Stimulated activated CD4-positive, alpha-beta T cell treated with anti-CD3 and anti-CD28 coated beads, Interleukin-1b, Interleukin-23, amount 100 ng/mL, for 1 hour (primary cell): ENCODE data around the gene SCGB3A1.

ENCODE experiments used
- DNase-seq, 2 donors: peaks; one replicate each; pipeline ENCODE4 v3.0.0-alpha.2; 2020; ENCODE audit warnings: low read depth in 2 of 2

The SCGB3A1 gene

DNA sequence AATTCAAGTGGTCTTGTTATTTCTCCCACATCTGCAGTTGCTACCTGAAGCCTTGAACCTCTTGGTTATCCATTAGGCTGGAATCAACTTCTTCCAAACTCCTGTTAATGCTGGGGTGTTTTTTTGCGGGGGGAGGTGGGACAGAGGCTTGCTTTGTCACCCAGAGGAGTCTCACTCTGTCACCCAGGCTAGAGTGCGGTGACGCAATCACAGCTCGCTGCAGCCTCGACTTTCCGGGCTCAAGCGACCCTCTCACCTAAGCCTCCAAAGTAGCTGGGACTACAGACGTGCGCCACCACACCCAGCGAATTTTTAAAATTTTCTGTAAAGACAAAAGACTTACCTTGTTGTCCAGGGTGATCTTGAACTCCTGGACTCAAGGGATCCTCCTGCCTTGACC, 4.4 kb downstream of the SCGB3A1 start:
- no peak for DNase-seq

DNA sequence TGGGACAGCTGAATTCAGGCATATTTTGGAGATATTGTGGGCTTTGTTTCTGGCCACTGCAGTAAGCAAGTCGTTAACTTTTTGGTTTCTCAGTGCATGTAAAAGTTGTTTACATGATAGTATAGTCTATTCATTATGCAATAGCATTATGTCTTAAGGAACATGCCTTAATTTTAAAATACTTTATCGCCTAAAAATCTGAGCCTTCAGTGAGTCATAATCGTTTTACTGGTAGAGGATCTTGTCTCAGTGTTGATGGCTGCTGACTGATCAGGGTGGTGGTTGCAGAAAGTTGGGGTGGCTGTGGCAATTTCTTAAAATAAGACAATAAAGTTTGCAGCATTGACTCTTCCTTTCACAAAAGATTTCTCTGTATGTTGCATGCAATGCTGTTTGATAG, 5.1 kb downstream of the SCGB3A1 start:
- DNase-seq = no peak

GRCh38 chr5:180583738-180584137, 7.6 kb downstream of the SCGB3A1 start:
- no peak for DNase-seq

- DNase-seq = no peak
Measured at GRCh38 chr5:180580681-180581080, 10.6 kb downstream of the SCGB3A1 start.

DNA sequence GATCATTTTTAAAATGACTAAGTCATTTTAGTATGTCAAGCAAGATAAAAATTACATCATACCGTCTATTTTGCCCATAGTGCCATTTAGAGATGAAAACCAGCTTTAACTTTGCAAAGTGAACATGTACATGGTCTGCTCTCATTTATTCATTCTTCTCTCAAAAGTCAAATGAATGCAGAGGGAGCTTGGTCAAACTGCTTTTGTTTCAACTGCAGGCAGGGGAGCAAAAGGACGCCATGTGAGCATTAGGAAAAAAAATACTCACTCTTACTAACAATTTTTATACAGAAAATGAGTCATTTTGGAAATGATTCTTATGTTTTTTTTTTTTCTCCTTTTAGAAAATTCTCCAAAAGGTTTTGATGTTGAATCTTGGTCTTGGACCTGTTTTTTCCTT, 15.7 kb downstream of the SCGB3A1 start:
- no peak for DNase-seq

DNA sequence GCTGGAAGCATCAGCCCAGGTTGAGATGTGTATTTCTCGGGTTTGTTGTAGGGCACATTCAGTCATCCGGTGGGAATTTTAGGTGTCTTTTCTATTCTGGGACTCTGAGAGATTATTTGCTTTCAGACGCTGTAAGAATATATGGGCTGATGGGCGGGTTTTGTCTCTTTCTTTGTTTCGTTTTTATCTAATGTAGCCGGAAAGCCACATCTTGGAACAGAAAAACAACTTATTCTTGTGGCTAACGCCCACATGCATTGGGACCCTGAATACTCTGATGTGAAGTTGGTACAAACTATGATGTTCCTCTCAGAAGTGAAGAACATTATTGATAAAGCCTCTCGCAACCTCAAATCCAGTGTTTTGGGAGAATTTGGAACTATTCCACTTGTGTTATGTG, 22.4 kb downstream of the SCGB3A1 start:
- DNase-seq = no peak

DNA sequence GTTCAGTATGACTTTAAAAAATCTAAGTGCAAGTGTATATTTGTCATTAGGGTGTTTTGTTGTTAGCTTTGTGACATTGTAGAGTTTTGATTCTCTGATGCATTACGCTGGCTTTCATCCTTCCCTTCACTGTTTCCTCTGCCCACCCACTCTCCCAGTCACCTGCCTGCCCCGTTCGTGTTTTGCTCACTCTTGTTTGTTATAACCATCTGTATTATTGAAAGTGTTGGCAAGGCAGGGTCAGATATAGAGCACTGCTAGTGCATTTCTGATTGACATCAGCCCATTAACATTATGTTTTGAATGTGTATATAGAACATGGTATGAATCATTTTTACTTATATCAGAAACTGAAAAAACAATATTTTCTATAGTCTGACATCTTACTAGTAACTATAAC, 27.3 kb downstream of the SCGB3A1 start:
- DNase-seq = no peak

GRCh38 chr5:180558232-180558631, 33.1 kb downstream of the SCGB3A1 start:
- no peak for DNase-seq

DNA sequence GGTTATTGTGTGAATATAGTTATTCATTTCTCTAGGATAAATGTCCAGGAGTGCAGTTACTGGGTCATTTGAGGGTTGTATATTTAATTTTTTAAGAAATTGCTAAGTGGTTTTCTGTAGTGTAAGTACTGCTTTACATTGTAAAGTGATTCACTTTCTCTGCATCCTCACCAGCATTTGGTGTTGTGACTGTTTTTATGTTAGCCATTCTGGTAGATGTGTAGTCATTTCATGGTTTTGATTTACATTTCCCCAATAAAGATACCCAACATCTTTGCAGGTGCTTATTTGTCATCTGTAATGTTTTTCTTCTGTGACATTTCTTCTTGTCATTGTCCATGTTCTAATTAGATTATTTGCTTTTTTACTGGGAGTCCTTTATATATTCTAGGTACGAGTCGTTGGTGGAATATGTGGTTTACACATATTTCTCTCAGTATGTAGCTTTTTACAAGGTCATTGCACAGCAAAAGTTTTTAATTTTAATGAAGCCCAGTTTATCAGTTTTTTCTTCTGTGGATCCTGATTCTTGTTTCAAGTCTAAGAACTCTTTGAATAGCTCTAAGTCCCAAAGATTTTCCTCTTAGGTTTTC, 34.0 kb downstream of the SCGB3A1 start:
- DNase-seq = no peak

GRCh38 chr5:180555168-180555921, 36.0 kb downstream of the SCGB3A1 start:
- DNase-seq = no peak

DNA sequence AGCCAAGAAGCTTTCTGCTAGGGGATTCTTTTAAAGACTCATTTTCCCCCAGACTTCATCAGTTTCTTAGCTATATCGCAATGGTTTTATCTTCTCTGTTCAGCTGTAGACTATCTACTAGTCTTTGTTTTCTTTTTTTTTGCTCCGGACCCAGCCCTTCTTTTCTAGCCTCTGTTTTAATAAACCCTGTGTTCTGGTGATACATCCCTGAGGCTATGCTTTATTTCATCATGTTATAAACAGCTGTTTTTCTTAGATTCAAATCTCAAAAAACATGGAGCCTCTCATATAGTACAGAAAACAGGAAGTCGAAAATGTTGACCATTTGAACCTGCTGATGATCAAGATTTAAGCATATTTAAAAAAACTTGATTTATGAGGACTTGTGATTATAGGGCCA, 37.8 kb downstream of the SCGB3A1 start:
- DNase-seq = no peak

- DNase-seq = no peak
Measured at GRCh38 chr5:180548563-180548962, 42.7 kb downstream of the SCGB3A1 start.

DNA sequence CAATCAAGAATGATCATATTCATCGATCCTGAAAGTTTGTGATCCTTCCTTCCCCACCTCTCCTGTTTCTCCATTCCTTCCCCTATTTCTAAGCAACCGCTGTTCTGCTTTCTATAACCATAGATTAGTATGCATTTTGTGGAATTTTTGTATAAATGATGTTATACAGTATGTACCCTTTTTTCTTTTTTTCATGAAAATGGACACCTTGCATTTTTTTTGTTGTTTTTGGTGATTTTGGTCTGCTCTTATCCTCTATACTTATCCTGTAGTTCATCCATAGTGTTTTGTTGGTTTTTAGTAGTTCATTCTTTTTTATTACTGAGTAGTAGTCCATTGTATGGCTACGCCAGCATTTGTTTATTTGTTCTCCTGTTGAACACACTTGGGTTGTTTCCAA, 46.1 kb downstream of the SCGB3A1 start:
- DNase-seq = no peak

GRCh38 chr5:180541710-180542109, 49.6 kb downstream of the SCGB3A1 start:
- DNase-seq = no peak
